Heart right ventricle (tissue), 16 donors: ENCODE results near the gene CCDC85B. TPM values are rescaled to one million over a fixed set of nuclear protein-coding genes. Genes with fewer than 3 reads are reported as not detected.

ENCODE experiments used
- ATAC-seq, 8 donors: fragments of 200-7000 bp; cut with Tn5 transposase; one replicate each; pipeline ENCODE4 v1.9.1; 2020; ENCODE audit warnings: mild to moderate bottlenecking in 8 of 8, moderate library complexity in 8 of 8, moderate number of reproducible peaks in 1 of 8
- DNase-seq, 2 donors: peaks; one replicate each; pipeline ENCODE4 v3.0.0-alpha.2; 2020
- H3K27ac ChIP-seq, 10 donors: fragments of 200-600 bp; sonication (generic) in 2 of 10; one replicate each; pipeline versions ENCODE4 v1.5.0 to v1.8.0; 2020 to 2022; ENCODE audit warnings: mild to moderate bottlenecking in 3 of 10
- H3K27me3 ChIP-seq, 7 donors: fragments of 200-600 bp; one replicate each; pipeline ENCODE4 v1.8.0; 2021 to 2022; ENCODE audit warnings: mild to moderate bottlenecking in 2 of 7
- H3K36me3 ChIP-seq, 9 donors: fragments of 200-600 bp; sonication (generic) in 1 of 9; one replicate each; pipeline versions ENCODE4 v1.5.0 to v1.8.0; 2020 to 2022; ENCODE audit warnings: mild to moderate bottlenecking in 2 of 9
- H3K4me1 ChIP-seq, 9 donors: fragments of 200-600 bp; sonication (generic) in 1 of 9; one replicate each; pipeline versions ENCODE4 v1.5.0 to v1.8.0; 2020 to 2022; ENCODE audit warnings: mild to moderate bottlenecking in 4 of 9
- H3K4me3 ChIP-seq, 10 donors: fragments of 200-600 bp; sonication (generic) in 2 of 10; one replicate each; pipeline versions ENCODE4 v1.5.0 to v1.8.0; 2020 to 2022; ENCODE audit warnings: mild to moderate bottlenecking in 7 of 10, moderate library complexity in 2 of 10
- H3K9me3 ChIP-seq, 11 donors: fragments of 200-600 bp in 10 of 11; sonication (generic) in 2 of 11; one replicate each; pipeline versions ENCODE4 v1.5.0 to v1.8.0; 2013 to 2022; ENCODE audit warnings: mild to moderate bottlenecking in 2 of 11, control low read depth in 1 of 11, moderate library complexity in 1 of 11
- WGBS, 2 donors: extraction: QIAGEN DNeasy Blood & Tissue Kit; methylation state at CpG; one replicate each; pipeline ENCODE4 v1.1.7; 2013; ENCODE audit warnings: inconsistent platforms in 1 of 2; 5-methylcytosine and 5-hydroxymethylcytosine counted together
- intact Hi-C, 10 donors: fragments of 100-400 bp; cut with DNase I; formaldehyde crosslinking; loops; one replicate each; pipeline versions ENCODE4 v1.11.1 to v1.14.2; 2022
- polyA plus RNA-seq, 2 donors: library from polyadenylated mRNA; stranded (reverse); fragments of 200-250 nt; gene quantifications; one replicate each; pipeline ENCODE4 v1.2.3, GENCODE V29; 2013
- total RNA-seq, 10 donors: library from RNA; stranded (reverse); fragmentation: NEBNext Ultra II Directional in 3 of 10; extraction: Animal tissue kit (Norgen Biotek cat#: 25700) in 3 of 10; gene quantifications; one replicate each; pipeline versions ENCODE4 v1.2.1 to v1.2.4, GENCODE V29; 2021 to 2023
- TF ChIP-seq, protein P1 (sequence below), 9 donors: fragments of 200-600 bp; sonication (generic) in 2 of 9; IDR thresholded peaks; one replicate each; pipeline versions ENCODE4 v1.5.0 to v1.8.0; 2021 to 2022; ENCODE audit warnings: antibody characterized with exemption in 9 of 9, mild to moderate bottlenecking in 5 of 9, moderate library complexity in 1 of 9
- donor health status: Arrhythmogenic right ventricular cardiomyopathy.
- donor health status: ischemic (EF 13 %, LVEDD 7.1; RV severe dilation, severe dysfunction).
- donor health status: healthy with polysubstance abuse.
- donor health status: DM: no; HTN: yes; CAD: no.
- donor health status: DM: no; HTN: no; CAD: no.
- donor health status: ischemic (EF 25% LVEDD 6.9; RV normal size, moderate dysfunction).
- donor health status: ischemic (EF 25% LVEDD 5.7; RV mildly dilated, moderate dysfunction).
- donor health status: healthy.
- donor health status: DM: yes; HTN: yes; CAD: no.
- donor health status: Ischemic cardiomyopathy.
- donor health status: ischemic (EF 35%, LVEDD 5.7; RV mildly dilated, moderate dysfunction).
- donor health status: nonischemic (EF 11% LVEDD 7.7; RV severe dilation, severe dysfunction).
- donor health status: DM: yes; HTN: yes; CAD: no.
- donor health status: PGD.
- donor health status: ischemic (EF 29% LVEDD 5.4; RV normal size, mild dysfunction).
- donor health status: nonischemic (EF 23%, LVEDD 6.1; RV moderate dilation, normal function).

The CCDC85B gene
- total and polyA plus RNA-seq, 12 donors: 22.1 to 69.4 (median 35.4) TPM

DNA sequence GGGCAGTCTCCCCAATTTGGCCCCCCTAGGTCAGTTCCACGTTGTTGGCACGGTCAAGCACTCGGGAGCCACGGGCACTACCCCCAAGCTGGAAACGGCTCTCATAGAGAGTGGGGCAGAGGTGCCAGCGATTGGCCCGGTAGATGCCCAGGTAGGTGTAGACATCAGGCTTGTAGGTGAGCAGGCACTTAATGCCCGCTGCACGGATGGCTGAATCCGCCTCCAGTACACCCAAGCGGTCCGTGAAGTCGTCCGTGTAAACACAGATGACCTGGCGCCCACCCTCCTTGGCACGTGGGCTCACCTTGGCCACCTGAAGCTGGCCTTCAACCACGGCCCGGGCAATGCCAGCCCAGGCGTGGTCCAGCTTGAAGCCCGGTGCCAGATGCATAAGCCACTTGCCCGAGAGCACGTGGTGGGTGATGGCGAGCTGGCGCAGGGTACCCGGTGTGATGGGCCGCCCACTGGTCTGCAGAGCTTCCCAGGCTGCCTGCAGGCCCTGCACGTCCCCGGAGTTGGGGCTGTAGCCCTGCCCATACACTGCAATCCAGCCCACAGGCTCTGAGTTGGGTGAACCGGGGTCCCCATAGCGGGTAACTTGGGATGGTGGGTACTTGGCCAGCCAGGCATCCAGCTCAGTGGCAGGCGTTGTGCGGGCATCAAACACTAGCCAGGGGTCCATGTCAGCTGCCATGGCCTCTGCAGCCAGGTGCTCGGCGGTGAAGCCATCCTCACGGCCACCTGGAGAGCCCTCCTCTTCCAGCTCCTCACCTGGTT, 27.1 kb downstream of the CCDC85B start:
- TF ChIP-seq, protein P1, sequence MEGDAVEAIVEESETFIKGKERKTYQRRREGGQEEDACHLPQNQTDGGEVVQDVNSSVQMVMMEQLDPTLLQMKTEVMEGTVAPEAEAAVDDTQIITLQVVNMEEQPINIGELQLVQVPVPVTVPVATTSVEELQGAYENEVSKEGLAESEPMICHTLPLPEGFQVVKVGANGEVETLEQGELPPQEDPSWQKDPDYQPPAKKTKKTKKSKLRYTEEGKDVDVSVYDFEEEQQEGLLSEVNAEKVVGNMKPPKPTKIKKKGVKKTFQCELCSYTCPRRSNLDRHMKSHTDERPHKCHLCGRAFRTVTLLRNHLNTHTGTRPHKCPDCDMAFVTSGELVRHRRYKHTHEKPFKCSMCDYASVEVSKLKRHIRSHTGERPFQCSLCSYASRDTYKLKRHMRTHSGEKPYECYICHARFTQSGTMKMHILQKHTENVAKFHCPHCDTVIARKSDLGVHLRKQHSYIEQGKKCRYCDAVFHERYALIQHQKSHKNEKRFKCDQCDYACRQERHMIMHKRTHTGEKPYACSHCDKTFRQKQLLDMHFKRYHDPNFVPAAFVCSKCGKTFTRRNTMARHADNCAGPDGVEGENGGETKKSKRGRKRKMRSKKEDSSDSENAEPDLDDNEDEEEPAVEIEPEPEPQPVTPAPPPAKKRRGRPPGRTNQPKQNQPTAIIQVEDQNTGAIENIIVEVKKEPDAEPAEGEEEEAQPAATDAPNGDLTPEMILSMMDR (IDR thresholded peaks at IDR 0.05): no peak
- 81 to 83% methylated on average over 35 of the region's 35 CpGs for WGBS, 2 donors
- Histone ChIP-seq H3K27me3 (no peaks in the 10 kb centered on the region), H3K4me1 (peaks cover 36 to 60% (median 53%) of the 10 kb centered on the region in 9 donors), H3K27ac (peak overlapping the region; percentile 95 to 99 (median 97)), H3K36me3 (peaks cover 0 to 28% (median 0%) of the 10 kb centered on the region in 9 donors), H3K4me3 (peak overlapping the region; percentile 74 to 100 (median 94)), H3K9me3 (no peaks in the 10 kb centered on the region)
- no peak for ATAC-seq
- no peak for DNase-seq
- intact Hi-C loops: loop anchor here in 4 of 10 donors (2.0 to 5.0 kb wide), 5 partner anchors 27 to 345 kb away; partner anchors contain the start of genes SART1 (in 3 of the 4), FIBP (in 2 of the 4), CCDC85B (in 1 of the 4) and FAM89B (in 1 of the 4)

DNA sequence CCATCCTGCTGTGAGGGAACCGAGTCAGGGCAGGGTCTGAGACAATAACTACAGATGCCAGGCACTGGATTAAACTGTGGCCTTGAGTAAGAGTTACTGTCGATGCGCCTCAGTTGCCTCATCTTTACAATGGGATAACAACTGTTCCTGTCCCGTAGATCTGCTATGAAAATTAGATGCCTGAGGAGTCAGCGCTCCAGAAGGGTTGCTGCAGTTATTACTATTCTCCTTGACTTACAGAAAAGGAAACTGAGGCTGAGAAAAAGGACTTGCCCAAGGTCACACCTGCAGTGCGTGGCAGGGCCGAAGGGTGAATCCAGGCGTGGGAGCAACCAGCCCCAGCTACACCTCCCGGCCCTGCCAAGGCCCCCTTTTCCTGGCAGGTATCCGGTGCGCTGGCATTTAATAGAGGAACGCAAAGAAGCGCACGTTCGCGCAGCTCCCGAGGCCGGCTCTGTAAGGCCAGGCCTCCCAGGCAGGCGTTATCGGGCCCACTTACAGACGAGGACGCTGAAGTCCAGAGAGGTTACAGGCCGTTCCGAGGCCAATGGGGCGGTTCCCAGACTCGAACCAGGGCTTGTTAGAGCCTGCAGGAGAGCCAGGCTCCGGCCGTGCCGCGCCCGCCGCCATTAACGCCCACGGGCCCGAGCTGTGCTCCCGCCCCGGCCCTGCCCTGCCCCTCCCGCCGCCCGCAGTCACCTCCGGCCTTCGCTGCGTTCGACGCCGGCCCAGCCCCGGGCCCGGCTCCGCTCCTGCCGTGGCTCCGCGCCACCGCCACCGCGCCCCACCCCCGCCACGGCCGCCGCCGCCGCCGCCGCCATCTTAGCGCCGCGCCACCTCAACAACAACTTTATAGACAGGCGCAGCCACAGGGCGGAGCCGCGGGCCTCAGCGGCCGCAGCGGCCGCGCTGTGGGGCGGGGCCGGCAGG, 28.0 kb downstream of the CCDC85B start, which contains the start of gene C11orf68:
C11orf68 (minus strand) TSS at position 852 of the 930 bp plus-strand sequence; CDS start at position 821, 31 bp downstream.
- DNase-seq: peak in 1 of 2 donors; percentile 14
- TF ChIP-seq, protein P1 (IDR thresholded peaks at IDR 0.05): no peak
- WGBS, 2 donors: 4 to 6% methylated on average over 46 to 77 of the region's 77 CpGs
- H3K27me3 ChIP-seq: no peaks in the 10 kb centered on the region
- peaks cover 36 to 60% (median 53%) of the 10 kb centered on the region in 9 donors for H3K4me1 ChIP-seq
- H3K4me3 ChIP-seq: peak within 1 kb of the TSS; percentile 81 to 100 (median 98)
- ATAC-seq: peak in 2 of 8 donors; percentile 0 to 1
- peaks cover 0 to 37% (median 4%) of the 10 kb centered on the region in 9 donors for H3K36me3 ChIP-seq
- intact Hi-C loops: loop anchor here in 5 of 10 donors (1.0 to 5.0 kb wide), 8 partner anchors 28 to 346 kb away; partner anchors contain the start of genes SART1 (in 5 of the 5), FIBP (in 4 of the 5), CCDC85B (in 1 of the 5) and FAM89B (in 1 of the 5)
- peak within 1 kb of the TSS; percentile 95 to 99 (median 97) for H3K27ac ChIP-seq
- H3K9me3 ChIP-seq: no peaks in the 10 kb centered on the region

- peak within 1 kb of the TSS; percentile 95 to 99 (median 97) for H3K27ac ChIP-seq
- no peaks in the 10 kb centered on the region for H3K9me3 ChIP-seq
- peak within 1 kb of the TSS; percentile 81 to 100 (median 98) for H3K4me3 ChIP-seq
- peaks cover 36 to 60% (median 53%) of the 10 kb centered on the region in 9 donors for H3K4me1 ChIP-seq
- H3K27me3 ChIP-seq: no peaks in the 10 kb centered on the region
- DNase-seq: peak; percentile 98 to 100
- TF ChIP-seq, protein P1 (IDR thresholded peaks at IDR 0.05): peak in 1 of 9 donors; percentile 19
- H3K36me3 ChIP-seq: peaks cover 0 to 41% (median 4%) of the 10 kb centered on the region in 9 donors
- WGBS, 2 donors: 1 to 2% methylated on average over 36 to 56 of the region's 59 CpGs
- ATAC-seq: peak; percentile 91 to 98 (median 95)
- intact Hi-C loops: loop anchor here in 5 of 10 donors (1.0 to 5.0 kb wide), 8 partner anchors 28 to 347 kb away; partner anchors contain the start of genes SART1 (in 5 of the 5), FIBP (in 4 of the 5), CCDC85B (in 1 of the 5) and FAM89B (in 1 of the 5)
Measured at GRCh38 chr11:65919141-65919572, 28.7 kb downstream of the CCDC85B start, which contains the start of gene DRAP1. Gene DRAP1, plus strand, starts transcription at chr11:65919426. Its CDS starts 76 bp downstream, at chr11:65919502.
